G401 (cell line): ENCODE data around the gene DYRK1A. TPM values are rescaled to one million over a fixed set of nuclear protein-coding genes. Genes with fewer than 3 reads are reported as not detected.

Experiments used
- DNase-seq: peaks from one replicate; pipeline ENCODE4 v3.0.0-alpha.2; 2015; ENCODE audit warnings: low spot score
- in situ Hi-C: cut with HindIII; loops from 2 replicates; pipeline ENCODE4 v1.10.0; 2016; ENCODE audit warnings: low sequenced_read_pairs, mixed read lengths
- total RNA-seq: library from RNA; depleted of rRNA; stranded (reverse); fragments of >200 nt; shearing (Covaris generic); gene quantifications from 2 replicates; pipeline ENCODE4 v1.2.3, GENCODE V29; 2014

DYRK1A gene
- total RNA-seq, 1 experiment from 2014 or later, result 51.4 TPM

GRCh38 chr21:37412603-37413360, 46.2 kb downstream of the DYRK1A start:
- in situ Hi-C loops, result no loop called here
- DNase-seq, result no peak

GRCh38 chr21:37413553-37414291, 47.1 kb downstream of the DYRK1A start:
- in situ Hi-C loops, result no loop called here

GRCh38 chr21:37414292-37415253, 48.0 kb downstream of the DYRK1A start:
- in situ Hi-C loops, result no loop called here
- DNase-seq, result no peak

More at GRCh38 chr21:37413553-37414291, 47.1 kb downstream of the DYRK1A start:
- DNase-seq, result no peak

- in situ Hi-C loops, result no loop called here
- no peak for DNase-seq
Measured at GRCh38 chr21:37415939-37416338, 49.4 kb downstream of the DYRK1A start.

GRCh38 chr21:37416914-37417313, 50.3 kb downstream of the DYRK1A start:
- in situ Hi-C loops, result no loop called here
- no peak for DNase-seq

- in situ Hi-C loops, result no loop called here
- no peak for DNase-seq
Measured at GRCh38 chr21:37419228-37419906, 52.8 kb downstream of the DYRK1A start.

GRCh38 chr21:37421306-37421705, 54.7 kb downstream of the DYRK1A start:
- in situ Hi-C loops, result no loop called here
- no peak for DNase-seq

- in situ Hi-C loops, result no loop called here
- DNase-seq, result no peak
Measured at GRCh38 chr21:37422382-37422781, 55.8 kb downstream of the DYRK1A start.

- DNase-seq, result no peak
- in situ Hi-C loops, result no loop called here
Measured at GRCh38 chr21:37423103-37423502, 56.5 kb downstream of the DYRK1A start.

GRCh38 chr21:37424396-37424795, 57.8 kb downstream of the DYRK1A start:
- DNase-seq, result no peak
- in situ Hi-C loops, result no loop called here

- in situ Hi-C loops, result no loop called here
- DNase-seq, result no peak
Measured at GRCh38 chr21:37425001-37425400, 58.4 kb downstream of the DYRK1A start.

GRCh38 chr21:37425684-37426083, 59.1 kb downstream of the DYRK1A start:
- in situ Hi-C loops, result no loop called here
- no peak for DNase-seq

- no peak for DNase-seq
- in situ Hi-C loops, result no loop called here
Measured at GRCh38 chr21:37427221-37427620, 60.6 kb downstream of the DYRK1A start.

- in situ Hi-C loops, result no loop called here
- DNase-seq, result no peak
Measured at GRCh38 chr21:37429356-37429755, 62.8 kb downstream of the DYRK1A start.

GRCh38 chr21:37430184-37430821, 63.7 kb downstream of the DYRK1A start:
- in situ Hi-C loops, result no loop called here

GRCh38 chr21:37431243-37431642, 64.7 kb downstream of the DYRK1A start:
- no peak for DNase-seq
- in situ Hi-C loops, result no loop called here

More at GRCh38 chr21:37430184-37430821, 63.7 kb downstream of the DYRK1A start:
- peak; percentile 53 for DNase-seq

- no peak for DNase-seq
- in situ Hi-C loops, result no loop called here
Measured at GRCh38 chr21:37432710-37433455, 66.3 kb downstream of the DYRK1A start.

- in situ Hi-C loops, result no loop called here
- DNase-seq, result no peak
Measured at GRCh38 chr21:37433456-37433840, 66.9 kb downstream of the DYRK1A start.
